Kidney epithelial cell (primary cell): Measurements from ENCODE around the gene COMMD7. TPM values are rescaled to one million over a fixed set of nuclear protein-coding genes. Genes with fewer than 3 reads are reported as not detected.

ENCODE experiments used
- DNase-seq: peaks from one replicate; pipeline ENCODE4 v3.0.0-alpha.2; 2010; ENCODE audit warnings: low read depth
- H3K27me3 ChIP-seq: 2 replicates; pipeline ENCODE4 v1.6.0; 2011; ENCODE audit warnings: low read length; ENCODE audit not compliant: control insufficient read depth, insufficient read depth
- H3K36me3 ChIP-seq: 2 replicates; pipeline ENCODE4 v1.5.1; 2011; ENCODE audit warnings: low read length; ENCODE audit not compliant: control insufficient read depth, insufficient read depth
- H3K4me3 ChIP-seq: 2 replicates; pipeline ENCODE4 v1.5.1; 2011; ENCODE audit warnings: low read depth, mild to moderate bottlenecking, control low read depth, low read length
- CTCF ChIP-seq: IDR thresholded peaks from 2 replicates; pipeline ENCODE4 v1.5.1; 2011; ENCODE audit warnings: mild to moderate bottlenecking, moderate library complexity, low read length, control low read depth, inconsistent platforms; ENCODE audit not compliant: insufficient read depth, poor library complexity, severe bottlenecking
- total RNA-seq: library from RNA; depleted of rRNA; stranded (reverse); fragments of >200 nt; gene quantifications from 2 replicates; pipeline ENCODE4 v1.2.3, GENCODE V29; 2015

Gene COMMD7
- total RNA-seq, 1 donor from 2014 or later = 52.1 TPM

- Histone ChIP-seq H3K27me3 (no peaks in the 10 kb centered on the region), H3K4me3 (no peak overlapping the region), H3K36me3 (no peaks in the 10 kb centered on the region)
- TF ChIP-seq CTCF = no peak
- no peak for DNase-seq
Measured at GRCh38 chr20:32664678-32665159, 78.5 kb downstream of the COMMD7 start.

GRCh38 chr20:32664012-32664677 is 79.1 kb downstream of the COMMD7 start:
- H3K36me3 ChIP-seq = no peaks in the 10 kb centered on the region
- H3K27me3 ChIP-seq = no peaks in the 10 kb centered on the region
- H3K4me3 ChIP-seq = no peak overlapping the region
- no peak for DNase-seq
- no peak for TF ChIP-seq CTCF

GRCh38 chr20:32663335-32664011 is 79.8 kb downstream of the COMMD7 start:
- TF ChIP-seq CTCF = no peak
- Histone ChIP-seq H3K36me3 (no peaks in the 10 kb centered on the region), H3K27me3 (no peaks in the 10 kb centered on the region), H3K4me3 (no peak overlapping the region)
- no peak for DNase-seq

GRCh38 chr20:32661820-32662528 is 81.3 kb downstream of the COMMD7 start:
- no peak for TF ChIP-seq CTCF
- no peak for DNase-seq
- Histone ChIP-seq H3K36me3 (no peaks in the 10 kb centered on the region), H3K4me3 (no peak overlapping the region), H3K27me3 (no peaks in the 10 kb centered on the region)

GRCh38 chr20:32660661-32661060 is 82.6 kb downstream of the COMMD7 start:
- DNase-seq = no peak
- Histone ChIP-seq H3K27me3 (no peaks in the 10 kb centered on the region), H3K4me3 (no peak overlapping the region), H3K36me3 (no peaks in the 10 kb centered on the region)
- no peak for TF ChIP-seq CTCF
